Measurements from ENCODE around the gene HVCN1.
A peak's percentile ranks its signal among the peaks of the same experiment; 100 is the strongest.

HVCN1 gene

DNA sequence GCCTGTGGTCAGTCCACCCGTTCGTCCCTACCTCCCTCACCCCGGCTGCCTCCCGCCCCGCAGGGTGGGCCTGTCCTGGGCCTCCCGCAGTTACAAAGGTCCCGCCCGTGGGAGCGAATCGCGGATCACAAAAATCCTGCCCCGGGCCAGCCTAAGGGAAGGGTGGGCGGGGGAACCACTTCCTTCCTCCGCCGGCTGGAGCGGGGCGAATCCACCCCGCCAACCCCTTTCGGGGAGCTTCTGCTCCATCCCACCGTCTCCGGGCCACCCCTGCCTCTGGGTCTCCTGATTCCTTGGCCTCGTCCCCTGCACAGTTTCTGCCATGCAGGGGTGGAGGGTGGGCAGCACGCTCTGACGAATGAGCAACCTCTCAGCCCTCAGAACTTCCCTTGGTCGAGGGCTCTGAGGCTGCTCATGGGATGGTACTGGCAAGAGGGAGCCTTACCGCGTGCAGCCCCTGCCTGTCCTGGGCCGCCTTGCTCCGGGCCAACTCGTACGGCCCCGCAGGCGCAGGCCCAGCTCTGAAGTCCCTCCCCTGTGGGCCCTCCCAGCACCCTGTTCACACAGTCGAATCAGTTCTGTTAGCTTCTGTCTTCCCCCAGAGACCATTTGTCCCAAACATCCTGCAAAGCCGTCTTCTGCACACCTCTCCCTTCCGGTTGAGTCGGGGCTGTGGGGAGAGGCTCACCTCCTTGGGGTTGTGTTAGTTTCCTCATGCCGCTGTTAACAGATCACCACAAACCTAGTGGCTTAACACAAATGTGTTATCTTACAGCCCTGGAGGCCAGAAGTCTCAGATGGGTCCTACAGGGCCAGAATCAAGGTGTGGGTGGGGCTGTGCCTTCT lies 589 bp upstream of the HVCN1 start:
- peak overlapping the region; percentile 93 for H3K27ac Mint-ChIP-seq
- peaks cover 28% of the 10 kb centered on the region for H3K4me1 Mint-ChIP-seq (ENCODE audit: low read depth)
- H3K9me3 Mint-ChIP-seq: no peaks in the 10 kb centered on the region
- peaks cover 10% of the 10 kb centered on the region for H3K36me3 Mint-ChIP-seq (ENCODE audit: low read depth)
- H3K4me3 Mint-ChIP-seq: peak overlapping the region; percentile 95
- peaks cover 11% of the 10 kb centered on the region for H3K27me3 Mint-ChIP-seq (ENCODE audit: low read depth)

DNA sequence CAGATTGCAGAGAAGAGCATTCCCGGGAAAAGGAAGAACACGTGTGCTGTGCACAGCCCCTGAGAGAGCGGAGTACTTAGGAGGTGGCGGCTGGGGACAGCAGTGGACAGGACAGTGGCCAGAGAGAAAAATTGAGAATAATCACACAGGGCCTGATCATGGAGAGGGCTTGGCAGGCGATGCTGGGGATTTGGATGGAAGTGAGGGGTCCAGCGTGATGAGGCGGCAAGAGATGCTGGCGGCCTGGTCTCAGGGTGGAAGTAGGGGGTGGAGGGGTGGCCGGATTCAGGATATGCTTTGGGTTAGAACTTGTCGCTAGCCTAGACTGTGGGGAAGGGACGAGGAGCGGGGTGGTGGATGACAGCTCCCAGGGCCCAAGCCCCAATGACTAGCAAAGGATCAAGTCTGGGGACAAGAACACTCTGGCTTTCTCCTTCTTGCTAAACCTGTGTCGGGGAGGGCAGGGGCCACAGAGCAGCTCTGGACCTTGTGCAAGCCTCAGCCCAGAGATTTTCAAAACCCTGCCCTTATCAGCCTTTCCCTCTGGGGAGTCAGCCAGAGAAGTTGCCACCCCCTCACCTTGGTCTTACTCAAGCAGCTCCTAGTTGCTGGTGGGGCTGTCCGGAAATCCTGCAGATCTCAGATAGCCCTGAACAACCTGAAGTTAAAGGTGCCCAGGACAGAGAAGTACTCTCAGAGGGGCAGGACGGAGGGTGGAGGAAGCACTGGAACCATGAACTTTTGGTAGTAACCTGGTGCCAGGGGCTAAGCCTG lies 1.3 kb downstream of the HVCN1 start:
- peak overlapping the region; percentile 69 for H3K4me3 Mint-ChIP-seq
- H3K27me3 Mint-ChIP-seq (ENCODE audit: low read depth): peaks cover 11% of the 10 kb centered on the region
- H3K27ac Mint-ChIP-seq: no peak overlapping the region
- peaks cover 30% of the 10 kb centered on the region for H3K4me1 Mint-ChIP-seq (ENCODE audit: low read depth)
- H3K36me3 Mint-ChIP-seq (ENCODE audit: low read depth): peaks cover 12% of the 10 kb centered on the region
- H3K9me3 Mint-ChIP-seq: no peaks in the 10 kb centered on the region

DNA sequence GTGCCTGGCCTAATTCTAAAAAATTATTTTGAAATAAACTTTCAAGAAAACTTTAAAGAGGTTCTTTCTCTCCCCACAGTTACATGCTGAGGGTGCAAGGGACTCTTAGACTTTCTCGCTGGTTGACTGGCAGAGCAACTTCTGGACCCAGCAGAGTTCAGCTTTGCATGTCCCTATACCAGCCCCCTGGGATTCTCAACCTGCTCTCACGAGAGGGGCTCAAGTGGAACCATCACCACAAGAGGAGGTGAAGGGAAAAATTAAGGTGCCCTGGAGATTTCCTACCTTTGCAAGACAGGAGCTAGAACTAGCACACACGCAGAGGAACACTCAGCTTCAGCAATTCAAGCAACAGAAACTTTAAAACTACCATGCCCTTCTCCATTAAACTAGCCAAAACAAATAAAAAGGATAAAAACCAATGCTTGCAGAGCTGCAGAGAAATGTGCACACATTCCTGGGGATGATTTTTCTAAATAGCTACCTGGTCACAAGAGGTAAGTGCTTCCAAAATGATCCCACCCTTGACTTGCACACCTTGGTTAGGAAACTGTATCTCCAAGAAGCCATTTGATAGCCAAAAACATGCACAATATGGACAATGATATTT lies 2.5 kb downstream of the HVCN1 start:
- H3K27ac Mint-ChIP-seq: no peak overlapping the region

DNA sequence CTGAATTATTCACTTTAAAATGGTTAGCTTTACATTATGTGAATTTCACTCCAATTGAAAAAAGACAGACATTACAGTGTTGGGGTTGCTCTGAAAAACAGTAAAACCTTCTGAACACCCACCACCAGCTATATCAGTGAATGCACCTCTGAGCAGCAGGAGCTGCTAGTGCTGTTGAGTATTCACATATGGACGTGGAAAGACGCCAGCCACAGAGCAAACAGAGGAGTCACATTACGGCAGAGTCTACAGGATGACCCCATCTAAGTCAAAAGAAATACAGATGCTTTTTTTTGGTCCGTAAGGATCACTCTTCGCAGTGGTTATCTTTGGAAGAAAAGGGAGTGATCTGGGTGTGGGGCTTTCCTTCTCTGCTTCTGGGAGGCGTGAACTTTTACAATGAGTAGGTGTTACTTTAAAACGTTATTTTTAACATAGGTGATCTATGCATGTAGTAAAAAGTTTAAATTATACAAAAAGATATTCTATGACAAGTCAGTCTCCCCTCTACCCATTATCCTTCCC lies 4.5 kb downstream of the HVCN1 start:
- Mint-ChIP-seq H3K36me3 (ENCODE audit: low read depth) (peaks cover 14% of the 10 kb centered on the region), H3K9me3 (no peaks in the 10 kb centered on the region), H3K4me3 (no peak overlapping the region), H3K27ac (no peak overlapping the region), H3K4me1 (ENCODE audit: low read depth) (peaks cover 18% of the 10 kb centered on the region), H3K27me3 (ENCODE audit: low read depth) (peaks cover 11% of the 10 kb centered on the region)

More for the DNA sequence above, 2.5 kb downstream of the HVCN1 start:
- Mint-ChIP-seq H3K4me3 (peak overlapping the region; percentile 69), H3K36me3 (ENCODE audit: low read depth) (peaks cover 14% of the 10 kb centered on the region), H3K27me3 (ENCODE audit: low read depth) (peaks cover 11% of the 10 kb centered on the region), H3K4me1 (ENCODE audit: low read depth) (peaks cover 30% of the 10 kb centered on the region), H3K9me3 (no peaks in the 10 kb centered on the region)

DNA sequence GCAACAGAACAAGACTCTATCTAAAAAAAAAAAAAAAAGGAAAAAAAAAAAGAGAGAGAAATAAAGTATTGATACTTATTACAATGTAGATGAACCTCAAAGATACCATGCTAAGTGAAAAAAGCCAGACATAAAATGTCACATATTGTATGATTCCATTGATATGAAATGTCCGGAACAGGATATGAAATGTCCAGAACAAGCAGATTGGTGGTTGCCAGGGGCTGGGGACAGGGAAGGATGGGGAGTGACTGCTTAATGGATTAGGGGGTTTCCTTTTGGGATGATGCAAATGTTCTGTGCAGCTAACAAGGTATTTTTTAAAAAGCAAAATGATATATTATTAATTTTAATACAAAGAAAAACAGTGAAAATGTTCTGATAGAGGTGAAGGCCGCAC lies 5.0 kb downstream of the HVCN1 start:
- Mint-ChIP-seq H3K27ac (no peak overlapping the region), H3K4me3 (no peak overlapping the region), H3K9me3 (no peaks in the 10 kb centered on the region)

DNA sequence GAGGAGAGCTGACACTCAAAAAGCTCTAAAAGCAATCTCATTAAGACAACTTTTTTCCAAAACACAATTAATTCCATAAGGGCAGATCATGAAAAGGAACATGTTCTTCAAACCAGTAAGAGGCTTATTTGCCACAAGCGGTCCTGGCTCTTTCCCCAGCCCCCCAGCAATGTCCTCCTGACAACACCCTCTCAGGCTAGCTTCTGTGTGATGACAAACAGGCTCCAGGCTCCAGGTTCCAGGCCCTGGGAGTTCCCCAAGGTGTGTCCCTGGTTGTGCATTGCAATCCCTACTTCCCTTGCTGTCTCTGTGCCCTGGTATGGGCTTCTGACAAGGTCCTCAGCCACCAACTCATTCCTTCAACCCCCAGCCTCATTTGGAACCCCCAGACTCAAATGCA lies 8.9 kb downstream of the HVCN1 start:
- H3K27me3 Mint-ChIP-seq (ENCODE audit: low read depth): no peaks in the 10 kb centered on the region
- H3K27ac Mint-ChIP-seq: no peak overlapping the region
- H3K9me3 Mint-ChIP-seq: no peaks in the 10 kb centered on the region
- peaks cover 19% of the 10 kb centered on the region for H3K4me1 Mint-ChIP-seq (ENCODE audit: low read depth)
- peaks cover 9% of the 10 kb centered on the region for H3K36me3 Mint-ChIP-seq (ENCODE audit: low read depth)
- no peak overlapping the region for H3K4me3 Mint-ChIP-seq

More for the DNA sequence above, 5.0 kb downstream of the HVCN1 start:
- Mint-ChIP-seq H3K36me3 (ENCODE audit: low read depth) (peaks cover 14% of the 10 kb centered on the region), H3K4me1 (ENCODE audit: low read depth) (peaks cover 18% of the 10 kb centered on the region), H3K27me3 (ENCODE audit: low read depth) (peaks cover 11% of the 10 kb centered on the region)

DNA sequence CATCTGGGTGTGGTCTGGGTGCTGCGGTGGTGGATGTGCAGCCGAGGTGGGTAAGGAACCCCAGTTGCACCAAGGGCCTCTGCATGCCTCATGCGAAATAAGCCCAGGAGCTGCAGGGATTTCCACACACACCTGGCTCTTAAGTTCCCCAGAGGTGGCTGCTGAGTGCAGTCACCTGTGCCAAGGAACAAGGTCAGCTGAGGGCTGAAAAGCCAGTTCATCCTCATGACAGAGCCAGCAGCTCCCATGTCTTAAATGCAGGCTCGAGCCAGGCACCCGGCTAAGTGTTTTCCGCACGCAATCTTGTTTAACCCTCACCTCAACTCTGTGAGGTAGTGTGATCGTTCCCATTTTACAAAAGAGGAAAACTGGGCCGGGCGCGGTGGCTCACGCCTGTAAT lies 9.7 kb downstream of the HVCN1 start:
- peaks cover 21% of the 10 kb centered on the region for H3K4me1 Mint-ChIP-seq (ENCODE audit: low read depth)
- peaks cover 15% of the 10 kb centered on the region for H3K36me3 Mint-ChIP-seq (ENCODE audit: low read depth)
- H3K4me3 Mint-ChIP-seq: no peak overlapping the region
- peaks cover 6% of the 10 kb centered on the region for H3K9me3 Mint-ChIP-seq
- no peaks in the 10 kb centered on the region for H3K27me3 Mint-ChIP-seq (ENCODE audit: low read depth)
- H3K27ac Mint-ChIP-seq: no peak overlapping the region

DNA sequence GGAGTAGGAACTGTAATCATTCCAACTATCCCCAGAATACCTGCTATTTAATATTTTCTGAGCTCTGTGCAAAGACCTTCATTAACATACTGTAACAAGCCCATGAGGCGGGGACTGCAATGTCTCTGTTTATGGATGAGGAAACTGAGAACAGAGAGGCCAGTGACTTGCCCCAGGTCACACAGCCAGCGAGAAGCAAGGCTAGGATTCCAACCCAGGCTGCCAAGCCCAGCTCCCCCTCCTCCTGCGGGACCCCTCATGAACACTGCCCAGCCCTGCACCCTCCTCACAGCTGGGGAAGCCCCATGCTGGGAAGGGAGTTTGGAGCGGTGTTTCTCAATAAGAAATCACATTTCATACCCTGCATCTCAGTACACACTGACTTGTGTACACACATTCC lies 10.9 kb downstream of the HVCN1 start:
- Mint-ChIP-seq H3K27ac (no peak overlapping the region), H3K9me3 (peaks cover 9% of the 10 kb centered on the region), H3K4me1 (ENCODE audit: low read depth) (peaks cover 24% of the 10 kb centered on the region), H3K27me3 (ENCODE audit: low read depth) (no peaks in the 10 kb centered on the region), H3K36me3 (ENCODE audit: low read depth) (peaks cover 19% of the 10 kb centered on the region), H3K4me3 (no peak overlapping the region)

DNA sequence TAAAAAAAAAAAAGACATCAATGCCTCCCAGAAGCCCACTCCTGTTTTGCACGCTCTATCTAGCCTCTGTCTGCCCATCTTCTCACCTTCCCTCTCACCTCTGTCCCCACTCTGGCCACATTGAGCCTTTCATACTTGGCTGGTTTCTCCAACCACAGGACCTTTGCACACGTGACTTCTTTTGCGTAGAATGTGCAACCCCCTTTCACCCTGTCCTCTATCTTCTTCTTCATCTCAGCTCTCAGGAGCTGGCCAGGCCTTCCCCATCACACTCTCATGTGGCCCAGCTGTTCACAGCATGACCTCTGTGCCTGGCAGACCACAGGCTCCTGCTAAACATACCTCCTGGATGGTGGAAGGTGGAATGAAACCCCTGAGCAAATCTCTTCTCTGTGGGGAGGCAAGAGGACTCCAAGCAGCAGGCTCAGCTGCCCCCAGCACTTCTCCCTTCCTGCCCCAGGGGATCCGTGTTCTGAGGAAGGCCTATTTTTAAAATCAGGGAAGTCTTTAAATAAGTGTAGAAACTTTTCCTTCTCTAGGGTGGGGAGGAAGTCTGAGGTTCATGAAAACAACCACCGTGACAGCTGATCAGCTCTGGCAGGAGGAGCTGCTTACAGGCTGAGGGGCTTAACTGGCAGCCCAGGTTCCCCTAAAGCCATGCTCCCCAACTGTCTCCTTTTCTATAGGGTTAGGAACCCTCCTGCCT lies 11.6 kb downstream of the HVCN1 start:
- Mint-ChIP-seq H3K27me3 (ENCODE audit: low read depth) (no peaks in the 10 kb centered on the region), H3K9me3 (peaks cover 9% of the 10 kb centered on the region), H3K4me3 (peak overlapping the region; percentile 54), H3K4me1 (ENCODE audit: low read depth) (peaks cover 26% of the 10 kb centered on the region), H3K36me3 (ENCODE audit: low read depth) (peaks cover 23% of the 10 kb centered on the region), H3K27ac (peak overlapping the region; percentile 36)

DNA sequence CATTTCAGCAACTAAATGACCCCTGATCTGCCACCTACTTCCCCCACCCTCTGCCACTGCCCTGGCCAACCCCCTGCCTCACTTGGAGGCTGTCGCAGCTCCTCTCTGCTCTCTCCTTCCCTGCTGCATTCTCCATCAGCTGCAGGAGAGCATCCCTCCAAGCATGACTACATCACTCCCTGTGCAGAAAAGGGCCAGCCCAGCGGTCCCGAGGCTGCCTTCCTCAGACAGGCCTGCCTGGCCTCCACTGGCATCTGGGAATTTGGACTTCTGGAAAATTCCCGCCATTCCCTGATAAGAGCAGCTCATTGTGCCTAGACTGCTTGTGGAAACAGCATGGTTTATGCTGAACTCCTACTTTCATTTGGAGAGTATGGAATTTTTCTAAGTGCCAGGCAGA lies 12.7 kb downstream of the HVCN1 start:
- peaks cover 20% of the 10 kb centered on the region for H3K36me3 Mint-ChIP-seq (ENCODE audit: low read depth)
- no peak overlapping the region for H3K4me3 Mint-ChIP-seq
- H3K27me3 Mint-ChIP-seq (ENCODE audit: low read depth): no peaks in the 10 kb centered on the region
- H3K4me1 Mint-ChIP-seq (ENCODE audit: low read depth): peaks cover 26% of the 10 kb centered on the region
- no peak overlapping the region for H3K27ac Mint-ChIP-seq
- peaks cover 9% of the 10 kb centered on the region for H3K9me3 Mint-ChIP-seq

DNA sequence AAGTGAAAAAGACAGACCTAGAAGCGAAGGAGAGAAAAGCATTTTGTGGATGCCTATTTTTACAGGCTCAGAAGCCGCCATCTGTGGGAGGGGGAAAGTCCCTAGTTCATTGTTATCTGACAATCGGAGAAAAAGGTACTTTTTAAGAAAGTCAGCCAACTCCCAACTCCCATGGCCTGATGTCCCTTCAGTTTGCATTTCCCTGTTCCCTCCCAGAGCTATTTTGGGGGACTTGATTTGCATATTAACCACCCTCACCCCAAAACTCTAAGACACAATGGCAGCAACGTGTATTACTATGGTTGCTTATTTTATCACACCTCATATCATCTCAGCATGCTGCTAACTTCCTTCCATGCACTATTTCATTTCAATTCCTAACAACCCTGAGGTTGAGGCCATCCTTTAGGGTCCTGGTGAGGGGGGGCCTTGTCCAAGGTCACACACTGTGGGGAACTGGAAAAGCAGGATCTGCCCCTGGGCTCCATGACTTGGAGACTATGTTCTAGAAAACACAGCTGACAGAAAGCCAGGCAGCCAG lies 18.7 kb downstream of the HVCN1 start:
- peak overlapping the region; percentile 82 for H3K27ac Mint-ChIP-seq
- peak overlapping the region; percentile 50 for H3K4me3 Mint-ChIP-seq
- peaks cover 36% of the 10 kb centered on the region for H3K4me1 Mint-ChIP-seq (ENCODE audit: low read depth)
- peaks cover 24% of the 10 kb centered on the region for H3K9me3 Mint-ChIP-seq
- H3K36me3 Mint-ChIP-seq (ENCODE audit: low read depth): peaks cover 26% of the 10 kb centered on the region
- H3K27me3 Mint-ChIP-seq (ENCODE audit: low read depth): peaks cover 3% of the 10 kb centered on the region

DNA sequence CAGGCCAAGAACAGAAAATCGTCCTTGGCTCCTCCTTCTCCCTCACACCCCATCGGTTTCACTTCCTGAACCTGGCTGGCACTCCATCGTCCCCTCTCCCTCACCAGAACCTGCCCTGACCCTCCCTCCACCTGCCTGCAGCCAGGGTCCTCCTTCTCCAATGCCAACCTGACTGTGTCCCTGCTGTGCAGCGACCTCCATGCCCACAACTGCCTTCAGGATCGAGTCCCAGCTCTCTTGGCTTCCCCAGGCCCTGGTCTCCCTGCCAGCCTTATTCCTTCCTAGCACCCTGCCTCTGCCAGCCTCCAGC lies 19.8 kb downstream of the HVCN1 start:
- Mint-ChIP-seq H3K27ac (peak overlapping the region; percentile 15), H3K4me1 (ENCODE audit: low read depth) (peaks cover 31% of the 10 kb centered on the region), H3K36me3 (ENCODE audit: low read depth) (peaks cover 28% of the 10 kb centered on the region), H3K27me3 (ENCODE audit: low read depth) (peaks cover 3% of the 10 kb centered on the region), H3K9me3 (peaks cover 28% of the 10 kb centered on the region), H3K4me3 (no peak overlapping the region)

DNA sequence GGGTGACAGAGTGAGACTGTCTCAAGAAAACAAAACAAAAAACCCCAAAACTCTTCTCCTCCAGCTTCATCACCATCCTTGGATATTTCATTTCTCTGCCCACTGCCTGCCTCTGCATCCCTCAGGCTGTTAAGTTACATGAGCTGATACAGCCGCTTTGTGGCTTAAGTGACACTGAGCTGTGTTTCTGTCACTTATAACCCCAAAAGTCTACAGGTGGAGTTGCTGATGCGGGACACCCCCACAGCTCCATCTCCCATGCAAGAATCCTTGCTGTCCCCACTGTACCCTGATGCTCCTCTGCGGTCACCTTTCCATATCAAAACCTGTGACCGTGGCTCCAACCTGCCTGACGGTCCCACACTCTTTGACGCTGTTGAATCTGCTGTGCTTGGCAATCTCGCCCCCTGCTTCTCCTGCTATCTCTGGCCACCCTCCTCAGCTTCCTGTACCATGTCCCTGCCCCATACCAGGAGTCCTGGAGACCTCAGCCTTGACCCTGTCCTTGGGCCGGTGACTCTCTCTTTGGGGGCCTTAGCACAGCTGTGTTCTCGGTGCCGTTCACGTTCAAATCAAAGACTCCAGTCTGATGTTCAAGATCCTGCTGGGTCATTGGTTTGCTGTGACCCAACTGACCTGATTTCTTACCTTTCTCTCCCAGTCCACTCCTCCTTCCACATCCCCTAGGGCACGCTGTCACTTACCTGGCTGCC lies 20.3 kb downstream of the HVCN1 start:
- peaks cover 25% of the 10 kb centered on the region for H3K36me3 Mint-ChIP-seq (ENCODE audit: low read depth)

More for the DNA sequence above, 20.3 kb downstream of the HVCN1 start:
- H3K9me3 Mint-ChIP-seq: peaks cover 29% of the 10 kb centered on the region
- H3K27ac Mint-ChIP-seq: peak overlapping the region; percentile 15
- H3K4me1 Mint-ChIP-seq (ENCODE audit: low read depth): peaks cover 25% of the 10 kb centered on the region
- H3K4me3 Mint-ChIP-seq: no peak overlapping the region
- H3K27me3 Mint-ChIP-seq (ENCODE audit: low read depth): peaks cover 3% of the 10 kb centered on the region

Measured in T-helper 1 cell treated with Interleukin-12 subunit alpha and Interleukin-12 subunit beta and Interleukin-4 antibody, amounts not matched to agents 30 μg/mL and 1 μg/mL, for 36 hours (primary cell).